ENCODE results near the gene ZMYND10. TPM values are rescaled to one million over a fixed set of nuclear protein-coding genes. Genes with fewer than 3 reads are reported as not detected.

The ZMYND10 gene
- total RNA-seq, 1 experiment from 2014 or later: 0.29 TPM

- no peaks in the 10 kb centered on the region for H3K9me3 Mint-ChIP-seq (ENCODE audit: unreplicated experiment)
- H3K36me3 ChIP-seq (ENCODE audit: control insufficient read depth, insufficient read depth, low read length): peaks cover 5% of the 10 kb centered on the region; the same call in 1 of the 2 replicates
- no peak for TF ChIP-seq CTCF (IDR thresholded peaks at IDR 0.05; ENCODE audit: insufficient read depth in 1 of 2, low read depth in 1 of 2, low read length in 1 of 2, severe bottlenecking in 1 of 2, unreplicated experiment in 1 of 2)
- no peak overlapping the region for H3K27ac Mint-ChIP-seq (ENCODE audit: unreplicated experiment)
- POLR2A ChIA-PET: no interaction called here
- no TSS peak for BruUV-seq (replicated peaks)
- H3K9me3 ChIP-seq: no peaks in the 10 kb centered on the region
- H3K4me3 Mint-ChIP-seq (ENCODE audit: unreplicated experiment): no peak overlapping the region
- no peak overlapping the region for H3K4me3 ChIP-seq (ENCODE audit: low read depth, low read length)
- intact Hi-C loops (cut with micrococcal nuclease; ENCODE audit: unreplicated experiment): no loop called here
- CTCF ChIA-PET: no interaction called here
- no peaks in the 10 kb centered on the region for H3K27me3 ChIP-seq (replicated peaks; ENCODE audit: control insufficient read depth, insufficient read depth, low read length)
- H3K4me1 ChIP-seq: peaks cover 10% of the 10 kb centered on the region
- no peak for DNase-seq
- H3K36me3 Mint-ChIP-seq (ENCODE audit: insufficient read depth, unreplicated experiment): peaks cover 29% of the 10 kb centered on the region
- H3K4me1 Mint-ChIP-seq (ENCODE audit: low read depth, unreplicated experiment): peaks cover 22% of the 10 kb centered on the region
- no peaks in the 10 kb centered on the region for H3K27me3 Mint-ChIP-seq (ENCODE audit: insufficient read depth, unreplicated experiment)
Observed at GRCh38 chr3:50294089-50294488, 51.4 kb downstream of the ZMYND10 start.

- POLR2A ChIA-PET: interaction anchor here (0.9 to 1.8 kb wide), 2 partner anchors 44 to 57 kb away, joined by 3 to 11 read pairs; partner anchors contain the start of genes CYB561D2 and NPRL2
Observed at GRCh38 chr3:50293079-50293801, 52.3 kb downstream of the ZMYND10 start.

More at GRCh38 chr3:50293079-50293801, 52.3 kb downstream of the ZMYND10 start:
- Histone ChIP-seq H3K4me3 (ENCODE audit: low read depth, low read length) (no peak overlapping the region), H3K9me3 (no peaks in the 10 kb centered on the region), H3K4me1 (peaks cover 10% of the 10 kb centered on the region), H3K27me3 (replicated peaks; ENCODE audit: control insufficient read depth, insufficient read depth, low read length) (no peaks in the 10 kb centered on the region), H3K36me3 (ENCODE audit: control insufficient read depth, insufficient read depth, low read length) (peaks cover 7% of the 10 kb centered on the region)
- Mint-ChIP-seq H3K27ac (ENCODE audit: unreplicated experiment) (peak overlapping the region; percentile 98), H3K9me3 (ENCODE audit: unreplicated experiment) (no peaks in the 10 kb centered on the region), H3K36me3 (ENCODE audit: insufficient read depth, unreplicated experiment) (peaks cover 33% of the 10 kb centered on the region), H3K27me3 (ENCODE audit: insufficient read depth, unreplicated experiment) (no peaks in the 10 kb centered on the region), H3K4me1 (ENCODE audit: low read depth, unreplicated experiment) (peaks cover 20% of the 10 kb centered on the region), H3K4me3 (ENCODE audit: unreplicated experiment) (peak overlapping the region; percentile 85)
- BruUV-seq (replicated peaks): no TSS peak
- CTCF ChIA-PET: no interaction called here
- DNase-seq: no peak
- intact Hi-C loops (cut with micrococcal nuclease; ENCODE audit: unreplicated experiment): no loop called here
- TF ChIP-seq CTCF (IDR thresholded peaks at IDR 0.05; ENCODE audit: insufficient read depth in 1 of 2, low read depth in 1 of 2, low read length in 1 of 2, severe bottlenecking in 1 of 2, unreplicated experiment in 1 of 2): no peak
